B cell (primary cell): ENCODE data around the gene MIX23.

Source experiments
- CTCF ChIP-seq: fragments of 200-600 bp; IDR thresholded peaks from one replicate; pipeline ENCODE4 v1.8.0; 2022; ENCODE audit warnings: antibody characterized with exemption, mild to moderate bottlenecking
- EZH2 ChIP-seq: IDR thresholded peaks from 2 replicates; pipeline ENCODE4 v1.6.1; 2012; ENCODE audit warnings: borderline replicate concordance, low read depth, mild to moderate bottlenecking, moderate library complexity, low read length; ENCODE audit not compliant: insufficient read depth, poor library complexity, severe bottlenecking

GRCh38 chr3:122332551-122332950, 50.5 kb downstream of the MIX23 start:
- TF ChIP-seq CTCF: no peak
- TF ChIP-seq EZH2: no peak
